Activated CD8-positive, alpha-beta T cell treated with anti-CD3 and anti-CD28 coated beads, Interleukin-2, amount 10 ng/mL, durations not matched to agents 7 days and 5 days (primary cell): Measurements from ENCODE around the gene STUB1. TPM values are rescaled to one million over a fixed set of nuclear protein-coding genes. Genes with fewer than 3 reads are reported as not detected.

Source experiments
- ATAC-seq: fragments of 150-1000 bp; cut with Tn5 transposase; one replicate; pipeline ENCODE4 v1.10.0; 2021; ENCODE audit warnings: moderate library complexity
- CTCF ChIA-PET: fragments of 350-600 bp; sonication (Branson Sonifier 250); formaldehyde crosslinking; loops from one replicate; lab custom pipeline; 2021; ENCODE audit warnings: antibody characterized with exemption; lab: Charles Lee
- POLR2A ChIA-PET: fragments of 350-600 bp; sonication (Branson Sonifier 250); formaldehyde crosslinking; loops from one replicate; lab custom pipeline; 2021; ENCODE audit warnings: antibody characterized with exemption; lab: Charles Lee
- DNase-seq: peaks from one replicate; pipeline ENCODE4 v3.0.0-alpha.2; 2020
- H3K27ac Mint-ChIP-seq: one replicate; pipeline ENCODE4 v1.8.0; 2021; ENCODE audit warnings: mild to moderate bottlenecking, mixed read lengths
- H3K27me3 Mint-ChIP-seq: one replicate; pipeline ENCODE4 v1.8.0; 2021; ENCODE audit warnings: low read depth, mixed read lengths
- H3K36me3 Mint-ChIP-seq: one replicate; pipeline ENCODE4 v1.8.0; 2021; ENCODE audit warnings: low read depth, mixed read lengths
- H3K4me1 Mint-ChIP-seq: one replicate; pipeline ENCODE4 v1.8.0; 2021; ENCODE audit warnings: low read depth, mixed read lengths
- H3K4me3 Mint-ChIP-seq: one replicate; pipeline ENCODE4 v1.8.0; 2021; ENCODE audit warnings: mild to moderate bottlenecking, mixed read lengths
- H3K9me3 Mint-ChIP-seq: one replicate; pipeline ENCODE4 v1.8.0; 2022; ENCODE audit warnings: mixed read lengths; ENCODE audit not compliant: insufficient read depth
- total RNA-seq, 2 experiments: library from RNA; stranded (reverse); gene quantifications; one replicate each; pipeline ENCODE4 v1.2.3, GENCODE V29; 2021

The STUB1 gene
- total RNA-seq, 2 experiments from 2014 or later = 80.4 to 86.4 TPM

GRCh38 chr16:732332-732731 lies 52.1 kb downstream of the STUB1 start:
- Mint-ChIP-seq H3K36me3 (peaks cover 14% of the 10 kb centered on the region), H3K27me3 (no peaks in the 10 kb centered on the region), H3K4me3 (no peak overlapping the region), H3K4me1 (peaks cover 12% of the 10 kb centered on the region), H3K9me3 (no peaks in the 10 kb centered on the region), H3K27ac (no peak overlapping the region)
- DNase-seq = no peak
- ChIA-PET CTCF (interaction anchor here (1.0 to 1.9 kb wide), 3 partner anchors 8 to 20 kb away, joined by 3 to 10 read pairs (median 6); partner anchors contain the start of gene CIAO3), POLR2A (interaction anchor here (1.7 kb wide), 1 partner anchor 17 kb away, joined by 6 read pairs; the partner anchor contains the start of gene METRN)
- ATAC-seq = no peak

Other genes with a start within 250 kb of the STUB1 start
- 10 to 100 TPM; 85.3 to 93.0 TPM for gene CAPN15, start 152.7 kb upstream of the STUB1 start, total RNA-seq
- not detected for gene PRR35, start 120.0 kb upstream of the STUB1 start, total RNA-seq
- 1 to 10 TPM; 1.6 TPM for gene NHLRC4, start 113.4 kb upstream of the STUB1 start, total RNA-seq
- gene PIGQ, start 110.4 kb upstream of the STUB1 start, total RNA-seq = 10 to 100 TPM; 41.2 to 43.0 TPM
- gene RAB40C, start 90.3 kb upstream of the STUB1 start, total RNA-seq = 10 to 100 TPM; 13.1 to 15.0 TPM
- gene WFIKKN1, start 49.4 kb upstream of the STUB1 start, total RNA-seq = under 1 TPM; 0.47 to 0.68 TPM
- 10 to 100 TPM; 89.0 to 94.0 TPM for gene METTL26, start 44.1 kb upstream of the STUB1 start, total RNA-seq
- gene MCRIP2, start 38.6 kb upstream of the STUB1 start, total RNA-seq = 10 to 100 TPM; 40.6 to 40.9 TPM
- 100 to 1,000 TPM in 1 of 2 experiments, 10 to 100 TPM in 1; 96.8 to 106 TPM for gene WDR90, start 31.0 kb upstream of the STUB1 start, total RNA-seq
- 100 to 1,000 TPM; 135 to 139 TPM for gene RHOT2, start 12.3 kb upstream of the STUB1 start, total RNA-seq
- 1 to 10 TPM; 1.4 to 1.9 TPM for gene RHBDL1, start 4.7 kb upstream of the STUB1 start, total RNA-seq
- gene JMJD8, start 3.9 kb downstream of the STUB1 start, total RNA-seq = 10 to 100 TPM; 36.1 to 39.0 TPM
- 10 to 100 TPM; 16.9 to 19.4 TPM for gene WDR24, start 10.0 kb downstream of the STUB1 start, total RNA-seq
- gene FBXL16, start 25.4 kb downstream of the STUB1 start, total RNA-seq = 1 to 10 TPM; 5.9 to 7.3 TPM
- gene METRN, start 34.7 kb downstream of the STUB1 start, total RNA-seq = 10 to 100 TPM in 1 of 2 experiments, 1 to 10 TPM in 1; 8.1 to 10.6 TPM
- gene ANTKMT, start 40.7 kb downstream of the STUB1 start, total RNA-seq = 10 to 100 TPM; 12.3 to 14.2 TPM
- 1 to 10 TPM; 3.9 TPM for gene CCDC78, start 46.0 kb downstream of the STUB1 start, total RNA-seq
- gene HAGHL, start 46.7 kb downstream of the STUB1 start, total RNA-seq = 10 to 100 TPM in 1 of 2 experiments, 1 to 10 TPM in 1; 8.4 to 11.2 TPM
- gene CIAO3, start 60.6 kb downstream of the STUB1 start, total RNA-seq = 10 to 100 TPM; 24.9 to 32.4 TPM
- gene MSLN, start 80.3 kb downstream of the STUB1 start, total RNA-seq = not detected
- 10 to 100 TPM; 25.9 to 30.1 TPM for gene RPUSD1, start 108.0 kb downstream of the STUB1 start, total RNA-seq
- 100 to 1,000 TPM; 102 to 126 TPM for gene CHTF18, start 108.2 kb downstream of the STUB1 start, total RNA-seq
- not detected for gene GNG13, start 120.3 kb downstream of the STUB1 start, total RNA-seq